Hematopoietic multipotent progenitor cell treated with erythropoietin and hydrocortisone succinate and interleukin-3 and kit ligand, for 17 days (in vitro differentiated cells): ENCODE results near the gene STK38L.

Experiments
- DNase-seq: peaks from one replicate; pipeline ENCODE4 v3.0.0-alpha.2; 2015; ENCODE audit warnings: low spot score

The STK38L gene

GRCh38 chr12:27243804-27244688, at the start of gene STK38L:
TSS of gene STK38L (plus strand) at chr12:27244286. CDS start at chr12:27297721, 53,435 bp downstream.
- peak; percentile 94 for DNase-seq

DNA sequence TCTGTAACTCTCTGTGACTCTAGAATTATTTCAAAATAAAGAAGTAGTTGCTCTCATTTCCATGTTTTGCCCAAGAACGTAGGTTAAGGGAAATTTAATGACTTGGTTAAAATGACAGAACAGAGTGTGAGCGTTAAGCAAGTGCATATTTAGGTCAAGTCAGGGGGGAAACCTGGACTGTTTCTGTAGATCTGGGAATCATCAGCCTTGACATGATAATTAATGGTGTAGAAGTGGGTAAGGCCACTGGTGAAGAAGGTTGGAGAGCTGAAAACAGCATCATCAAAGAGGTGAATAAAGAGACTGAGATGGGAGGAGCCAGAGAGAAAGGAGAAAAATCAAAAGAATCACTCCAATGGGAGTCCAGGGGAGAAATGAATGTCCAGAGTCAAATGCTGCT, 49.4 kb upstream of the STK38L start:
- DNase-seq = no peak

GRCh38 chr12:27198036-27198435, 46.0 kb upstream of the STK38L start:
- no peak for DNase-seq

DNA sequence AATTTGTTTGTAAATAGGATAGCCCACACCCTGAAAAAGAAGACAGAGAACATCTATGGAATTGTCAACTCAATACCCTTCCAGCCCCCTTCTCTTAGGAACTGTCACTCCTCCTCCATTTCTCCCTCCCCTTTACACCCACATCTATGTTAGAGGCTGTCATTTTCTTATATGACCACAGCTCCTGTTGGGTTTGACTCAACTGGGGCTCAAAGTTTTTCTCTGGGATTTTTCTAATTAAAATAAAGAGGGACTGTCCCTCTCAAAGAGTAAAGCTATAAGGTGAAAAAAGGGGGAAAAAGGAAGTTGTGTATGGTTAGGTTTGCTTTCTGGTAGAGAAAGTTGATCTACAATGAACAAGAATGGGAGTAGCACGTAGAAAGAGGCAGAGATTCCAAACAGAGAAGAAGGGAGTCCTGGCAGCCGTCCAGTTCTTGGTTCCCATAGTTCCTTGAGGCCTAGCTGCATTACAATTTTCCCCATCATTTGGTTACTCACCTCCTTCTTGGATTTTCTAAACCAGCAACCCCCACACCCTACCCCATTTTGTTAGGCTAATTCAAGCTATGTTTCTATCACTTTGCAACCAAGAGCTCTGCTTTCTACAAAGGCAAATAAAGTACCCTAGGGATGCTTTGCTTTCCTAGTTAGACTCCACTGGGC, 44.3 kb upstream of the STK38L start:
- DNase-seq = no peak

DNA sequence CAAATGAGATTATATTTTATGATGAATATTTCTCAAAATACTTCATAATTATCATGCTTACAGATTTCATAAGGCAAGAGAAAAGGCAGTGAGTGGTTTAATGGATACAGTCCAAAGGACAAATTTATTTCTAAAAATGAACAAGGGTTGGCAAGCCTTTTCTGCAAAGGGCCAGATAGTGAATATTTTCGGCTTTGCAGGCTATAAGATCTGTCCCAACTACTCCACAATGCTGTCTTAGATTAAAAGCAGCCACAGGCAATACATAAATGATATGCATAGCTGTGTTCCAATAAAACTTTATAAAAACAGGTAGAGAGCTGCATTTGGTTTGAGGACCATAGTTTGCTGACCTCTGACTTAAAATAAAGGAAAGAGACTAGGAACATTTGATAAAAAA, 42.9 kb upstream of the STK38L start:
- DNase-seq = no peak

DNA sequence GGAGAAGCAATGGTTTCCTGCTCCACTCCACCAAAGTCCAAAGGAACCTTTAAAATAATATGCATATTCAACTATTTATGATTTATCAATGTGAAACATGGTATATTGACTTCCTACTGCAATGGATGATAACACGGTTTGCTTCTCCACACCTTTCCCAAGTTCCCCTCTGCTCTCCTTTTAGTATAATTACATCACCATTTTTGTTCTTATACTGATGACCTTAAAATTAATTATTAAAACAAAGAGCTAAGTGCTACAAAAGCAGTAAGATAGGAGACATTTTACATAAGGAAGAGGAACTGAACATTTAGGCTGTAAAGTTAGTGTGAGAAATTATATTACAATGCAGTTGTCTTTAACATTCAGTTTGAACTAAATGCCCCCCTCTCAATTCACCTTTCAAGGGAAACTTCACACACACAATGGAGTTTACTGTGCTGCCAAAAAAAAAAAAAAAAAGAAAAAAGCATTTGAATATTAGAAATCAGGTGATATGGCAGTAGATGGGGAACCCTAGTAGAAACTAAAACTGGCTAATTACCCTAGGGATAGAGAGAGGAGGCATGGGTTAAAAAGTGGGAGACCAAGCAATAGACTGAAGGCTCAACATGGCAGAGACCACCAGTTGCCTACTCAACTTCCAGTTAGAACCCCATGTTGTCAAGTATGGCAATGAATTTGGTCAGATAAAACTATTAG, 37.1 kb upstream of the STK38L start:
- DNase-seq = no peak

GRCh38 chr12:27207615-27208413, 36.3 kb upstream of the STK38L start:
- no peak for DNase-seq

- DNase-seq = no peak
Measured at GRCh38 chr12:27208414-27208750, 35.7 kb upstream of the STK38L start.

- DNase-seq = no peak
Measured at GRCh38 chr12:27209257-27209910, 34.7 kb upstream of the STK38L start.

DNA sequence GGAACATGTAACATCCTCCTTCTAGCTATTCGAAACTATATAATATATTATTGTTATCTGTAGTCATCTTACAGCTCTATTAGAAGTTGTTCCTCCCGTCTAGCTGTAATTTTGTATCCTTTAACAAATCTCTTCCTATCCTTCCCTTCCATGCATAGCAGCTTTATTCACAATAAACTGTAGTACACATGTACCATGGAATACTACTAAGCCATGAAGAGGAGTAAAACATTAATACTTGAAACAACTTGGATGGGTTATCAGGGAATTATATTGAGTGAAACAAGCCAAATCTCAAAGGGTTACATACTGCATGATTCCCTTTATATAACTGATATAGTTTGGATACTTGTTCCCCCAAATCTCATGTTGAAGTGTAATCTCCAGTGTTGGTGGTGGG, 33.9 kb upstream of the STK38L start:
- DNase-seq = no peak

DNA sequence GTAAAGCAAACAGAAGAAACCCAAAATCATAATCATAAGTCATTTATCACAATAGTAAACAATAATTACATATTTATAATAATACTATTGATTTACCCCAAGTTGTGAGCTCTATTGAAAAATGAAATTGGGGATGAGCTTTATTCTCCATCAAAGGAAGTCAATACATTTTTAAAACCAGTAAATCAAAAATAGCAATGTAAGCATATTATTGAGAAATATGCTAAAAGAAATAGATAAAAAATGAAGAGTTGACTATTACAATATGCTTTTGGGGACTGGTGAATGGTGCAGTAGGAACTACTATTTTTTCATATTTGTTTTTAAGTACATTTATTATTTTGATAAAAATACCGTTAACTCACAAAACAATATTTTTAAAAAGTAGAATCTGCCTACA, 31.2 kb upstream of the STK38L start:
- DNase-seq = no peak

GRCh38 chr12:27213304-27213703, 30.8 kb upstream of the STK38L start:
- DNase-seq = no peak

DNA sequence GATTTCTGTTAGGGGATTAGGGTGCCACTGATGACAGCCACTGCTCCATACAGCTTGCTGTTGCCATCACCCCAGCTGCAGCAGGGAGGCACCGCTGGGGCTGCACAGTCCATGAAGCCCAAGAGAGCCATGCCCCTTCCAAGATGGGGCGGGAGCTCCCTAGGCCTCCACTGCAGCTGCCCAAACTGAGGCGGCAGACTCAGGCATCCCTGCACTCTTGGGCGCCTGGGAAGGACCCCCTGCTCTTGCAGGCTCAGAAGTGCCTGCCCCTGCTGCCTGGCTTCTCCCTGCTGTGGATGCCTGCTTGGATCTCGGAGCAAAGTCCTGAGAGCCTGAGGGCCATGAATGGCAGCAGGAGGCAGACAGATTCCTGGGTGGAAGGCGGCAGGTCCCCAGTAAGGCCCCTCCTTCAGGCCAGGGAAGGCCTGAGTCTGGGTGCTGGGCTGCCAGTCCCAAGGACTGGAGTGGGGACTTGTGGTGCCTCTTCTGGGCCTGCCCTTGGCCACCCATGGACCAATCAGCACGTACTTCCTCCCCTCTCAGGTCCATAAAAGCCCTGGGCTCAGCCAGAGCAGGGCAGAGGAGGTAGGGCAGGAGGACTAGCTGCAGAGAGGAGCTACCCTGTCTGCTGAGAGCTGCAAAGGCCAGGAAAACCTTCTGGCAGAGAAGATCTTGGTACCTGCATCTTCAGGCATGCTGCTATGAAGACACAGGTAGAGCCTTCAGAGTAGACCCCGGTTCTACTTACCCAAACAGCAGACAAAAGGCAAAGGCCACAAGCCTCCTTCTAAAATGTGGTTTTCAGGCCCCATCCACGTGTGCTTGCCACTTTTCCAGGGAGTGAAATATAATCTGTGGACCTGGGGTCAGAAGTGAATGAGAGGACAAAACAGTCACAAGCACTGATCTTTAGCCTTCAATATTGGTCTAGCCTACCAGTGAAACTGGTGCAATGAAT, 30.0 kb upstream of the STK38L start:
- DNase-seq = no peak

GRCh38 chr12:27217590-27217989, 26.5 kb upstream of the STK38L start:
- DNase-seq = no peak

DNA sequence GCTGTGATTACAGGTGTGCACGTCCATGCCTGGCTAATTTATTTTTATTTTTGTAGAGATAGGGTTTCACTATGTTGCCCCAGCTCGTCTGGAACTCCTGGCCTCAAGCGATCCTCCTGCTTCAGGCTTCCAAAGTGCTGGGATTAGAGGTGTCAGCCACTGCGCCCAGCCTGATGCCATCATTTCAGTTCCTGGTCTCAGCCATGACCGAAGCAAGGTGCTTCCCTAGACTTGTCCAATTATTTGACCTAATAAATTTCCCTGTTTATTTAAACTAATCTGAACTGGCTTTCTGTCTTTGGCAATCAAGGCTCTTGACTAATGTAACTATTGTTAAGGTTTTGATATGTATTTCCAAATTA, 24.4 kb upstream of the STK38L start:
- DNase-seq = no peak

- DNase-seq = no peak
Measured at GRCh38 chr12:27220055-27220987, 23.8 kb upstream of the STK38L start.

GRCh38 chr12:27220988-27221345, 23.1 kb upstream of the STK38L start:
- DNase-seq = no peak

GRCh38 chr12:27221625-27222387, 22.3 kb upstream of the STK38L start:
- DNase-seq = no peak
